Gastrocnemius medialis (tissue), 4 donors: ENCODE results near the gene NUDT4. TPM values are rescaled to one million over a fixed set of nuclear protein-coding genes. Genes with fewer than 3 reads are reported as not detected.
A peak's percentile ranks its signal among the peaks of the same experiment; 100 is the strongest.

ENCODE experiments used
- ATAC-seq, 2 donors: fragments of 150-250 bp; one replicate each; pipeline ENCODE4 v1.9.1; 2016
- DNase-seq, 2 donors: peaks; one replicate each; pipeline ENCODE4 v3.0.0-alpha.2; 2019
- H3K27ac ChIP-seq, 4 donors: fragments of 200-600 bp; sonication (generic); 1 replicate in 1 of 4; 2 replicates in 3 of 4; pipeline ENCODE4 v1.5.1; 2016 to 2018; ENCODE audit warnings: mild to moderate bottlenecking in 2 of 4, moderate library complexity in 1 of 4
- H3K27me3 ChIP-seq, 3 donors: fragments of 200-600 bp; sonication (generic) in 2 of 3; 1 replicate in 1 of 3; 2 replicates in 2 of 3; pipeline versions ENCODE4 v1.5.1 to v1.6.0; 2016 to 2019; ENCODE audit warnings: mild to moderate bottlenecking in 1 of 3, moderate library complexity in 1 of 3
- H3K36me3 ChIP-seq, 2 donors: fragments of 200-600 bp; sonication (generic) in 1 of 2; one replicate each; pipeline ENCODE4 v1.5.1; 2017 to 2018
- H3K4me1 ChIP-seq, 2 donors: fragments of 200-600 bp; sonication (generic) in 1 of 2; one replicate each; pipeline ENCODE4 v1.5.1; 2016 to 2017; ENCODE audit warnings: mild to moderate bottlenecking in 2 of 2
- H3K4me3 ChIP-seq, 4 donors: fragments of 200-600 bp; sonication (generic) in 3 of 4; 1 replicate in 1 of 4; 2 replicates in 3 of 4; pipeline ENCODE4 v1.5.1; 2016 to 2019; ENCODE audit warnings: mild to moderate bottlenecking in 2 of 4
- H3K9me3 ChIP-seq, 3 donors: fragments of 200-600 bp; sonication (generic) in 2 of 3; 1 replicate in 1 of 3; 2 replicates in 2 of 3; pipeline ENCODE4 v1.5.1; 2016 to 2019
- CTCF ChIP-seq, 5 experiments: fragments of 450-650 bp in 3 of 5; fragments of 200-600 bp in 2 of 5; sonication (generic) in 2 of 5; IDR thresholded peaks in 4 of 5; conservative IDR thresholded peaks in 1 of 5; 1 replicate in 4 of 5; 2 replicates in 1 of 5; pipeline ENCODE4 v1.5.1; 2016 to 2019; ENCODE audit warnings: antibody characterized with exemption in 5 of 5, mild to moderate bottlenecking in 3 of 5, moderate library complexity in 3 of 5
- POLR2A ChIP-seq, 2 donors: fragments of 450-650 bp; IDR thresholded peaks; one replicate each; pipeline ENCODE4 v1.6.1; 2017; ENCODE audit warnings: antibody characterized with exemption in 2 of 2, mild to moderate bottlenecking in 2 of 2, moderate library complexity in 2 of 2
- in situ Hi-C, 4 donors: fragments of 200-750 bp; cut with MboI; loops; one replicate each; pipeline versions ENCODE4 v1.15.0 to v1.8.0; 2017; ENCODE audit warnings: low sequenced_read_pairs in 4 of 4
- intact Hi-C: fragments of 100-400 bp; cut with DNase I; formaldehyde crosslinking; loops from one replicate; pipeline ENCODE4 v1.15.1; 2023; ENCODE audit warnings: low total_unique reads
- total RNA-seq, 4 donors: library from RNA; depleted of rRNA; stranded (reverse); fragments of >200 nt; gene quantifications; one replicate each; pipeline versions ENCODE4 v1.1.0 to v1.2.3, GENCODE V29; 2016

NUDT4 gene
- total RNA-seq = 100 to 1,000 TPM in 1 of 4 donors, 10 to 100 TPM in 3; 26.8 to 299 (median 51.1) TPM

- ATAC-seq (peak; percentile 80 to 81), DNase-seq (peak; percentile 96 to 97)
- peak within 1 kb of the TSS; percentile 93 to 98 (median 96) for H3K4me3 ChIP-seq
- TF ChIP-seq CTCF (IDR thresholded peaks at IDR 0.05 in 4 of 5, conservative IDR thresholded peaks at IDR 0.05 in 1 of 5) = peak in 2 of 5 experiments; percentile 9 to 36
- TF ChIP-seq POLR2A (IDR thresholded peaks at IDR 0.05) = peak; percentile 95 to 98
- no peaks in the 10 kb centered on the region for H3K36me3 ChIP-seq
- intact Hi-C loops (loop anchor here (5.0 kb wide), 3 partner anchors 35 to 250 kb away; no protein-coding TSS in a partner anchor), in situ Hi-C loops (no loop called here)
- peak within 1 kb of the TSS; percentile 97 to 99 (median 98) for H3K27ac ChIP-seq
- H3K4me1 ChIP-seq = peaks cover 32 to 51% of the 10 kb centered on the region in 2 donors
- H3K9me3 ChIP-seq = no peaks in the 10 kb centered on the region
- H3K27me3 ChIP-seq = no peaks in the 10 kb centered on the region
These were observed at the start of gene NUDT4 for GRCh38 chr12:93377252-93378195. Gene NUDT4, plus strand, starts transcription at chr12:93377925. Its CDS starts 398 bp downstream, at chr12:93378323.

- TF ChIP-seq CTCF (IDR thresholded peaks at IDR 0.05 in 4 of 5, conservative IDR thresholded peaks at IDR 0.05 in 1 of 5) = no peak
- no peak for TF ChIP-seq POLR2A (IDR thresholded peaks at IDR 0.05)
- in situ Hi-C loops = no loop called here
These were observed 44.7 kb upstream of the NUDT4 start for GRCh38 chr12:93333054-93333453.

GRCh38 chr12:93333828-93334227 is 43.9 kb upstream of the NUDT4 start:
- no peaks in the 10 kb centered on the region for H3K36me3 ChIP-seq
- H3K9me3 ChIP-seq = no peaks in the 10 kb centered on the region
- TF ChIP-seq POLR2A (IDR thresholded peaks at IDR 0.05) (no peak), CTCF (IDR thresholded peaks at IDR 0.05 in 4 of 5, conservative IDR thresholded peaks at IDR 0.05 in 1 of 5) (no peak)
- no peak overlapping the region for H3K27ac ChIP-seq
- intact Hi-C loops (no loop called here), in situ Hi-C loops (no loop called here)
- H3K4me1 ChIP-seq = peaks cover 0 to 11% of the 10 kb centered on the region in 2 donors
- no peak overlapping the region for H3K4me3 ChIP-seq
- DNase-seq (no peak), ATAC-seq (no peak)
- H3K27me3 ChIP-seq = no peaks in the 10 kb centered on the region

More at GRCh38 chr12:93333054-93333453, 44.7 kb upstream of the NUDT4 start:
- intact Hi-C loops = no loop called here
- ATAC-seq = no peak
- Histone ChIP-seq H3K4me3 (no peak overlapping the region), H3K27ac (no peak overlapping the region), H3K4me1 (peaks cover 0 to 11% of the 10 kb centered on the region in 2 donors), H3K27me3 (no peaks in the 10 kb centered on the region), H3K36me3 (no peaks in the 10 kb centered on the region), H3K9me3 (no peaks in the 10 kb centered on the region)
- DNase-seq = no peak

GRCh38 chr12:93335603-93336162 is 42.0 kb upstream of the NUDT4 start:
- Histone ChIP-seq H3K36me3 (no peaks in the 10 kb centered on the region), H3K4me3 (no peak overlapping the region), H3K27ac (no peak overlapping the region), H3K27me3 (no peaks in the 10 kb centered on the region), H3K9me3 (no peaks in the 10 kb centered on the region), H3K4me1 (peaks cover 0 to 11% of the 10 kb centered on the region in 2 donors)
- intact Hi-C loops (no loop called here), in situ Hi-C loops (no loop called here)
- TF ChIP-seq POLR2A (IDR thresholded peaks at IDR 0.05) (no peak), CTCF (IDR thresholded peaks at IDR 0.05 in 4 of 5, conservative IDR thresholded peaks at IDR 0.05 in 1 of 5) (no peak)
- ATAC-seq (no peak), DNase-seq (no peak)
